Endothelial cell of umbilical vein (primary cell): ENCODE measurements around the gene ATG13. TPM values are rescaled to one million over a fixed set of nuclear protein-coding genes. Genes with fewer than 3 reads are reported as not detected.

Source experiments
- BruUV-seq: library from RNA; stranded (reverse); fragments of 400-500 nt; replicated peaks from 2 replicates; lab custom pipeline; 2021; lab: Mats Ljungman, UMichigan
- CTCF ChIA-PET: fragments of 300-600, 350-600 bp; sonication (Branson Sonifier 250); formaldehyde crosslinking; loops from one replicate; lab custom pipeline; 2021; ENCODE audit warnings: antibody characterized with exemption, inconsistent platforms; lab: Charles Lee
- POLR2A ChIA-PET: fragments of 300-600, 350-600 bp; sonication (Branson Sonifier 250); formaldehyde crosslinking; loops from one replicate; lab custom pipeline; 2021; ENCODE audit warnings: antibody characterized with exemption, inconsistent platforms; lab: Charles Lee
- DNase-seq: peaks from one replicate; pipeline ENCODE4 v3.0.0-alpha.2; 2011; ENCODE audit warnings: low read depth, low spot score
- FAIRE-seq: peaks from 2 replicates; lab custom pipeline; 2011; peaks lifted over from hg19 to GRCh38; lab: Jason Lieb, UNC
- H2AFZ ChIP-seq: 2 replicates; pipeline ENCODE4 v1.6.0; 2012; ENCODE audit warnings: low read depth, low read length, control low read depth, inconsistent platforms
- H3K27ac ChIP-seq: 2 replicates; pipeline ENCODE4 v1.5.1; 2011; ENCODE audit warnings: low read depth, mild to moderate bottlenecking, control low read depth, low read length, moderate library complexity; ENCODE audit not compliant: insufficient read depth
- H3K27me3 ChIP-seq, 2 experiments: 2 replicates each; pipeline versions ENCODE4 v1.6.0 to v1.6.1; 2011; ENCODE audit warnings: low read length in 2 of 2, mixed read lengths in 1 of 2; ENCODE audit not compliant: control insufficient read depth in 2 of 2, insufficient read depth in 2 of 2
- H3K36me3 ChIP-seq, 2 experiments: 2 replicates in 1 of 2; 3 replicates in 1 of 2; pipeline ENCODE4 v1.5.1; 2011; ENCODE audit warnings: low read length in 2 of 2, mild to moderate bottlenecking in 1 of 2, moderate library complexity in 1 of 2; ENCODE audit not compliant: control insufficient read depth in 2 of 2, insufficient read depth in 2 of 2; ENCODE audit errors: extremely low read depth in 1 of 2
- H3K4me1 ChIP-seq: 3 replicates; pipeline ENCODE4 v1.5.1; 2011; ENCODE audit warnings: mild to moderate bottlenecking, low read length; ENCODE audit not compliant: control insufficient read depth, insufficient read depth; ENCODE audit errors: extremely low read depth
- H3K4me2 ChIP-seq: 2 replicates; pipeline ENCODE4 v1.6.1; 2011; ENCODE audit warnings: low read length, control low read depth, mixed read lengths; ENCODE audit not compliant: insufficient read depth
- H3K4me3 ChIP-seq, 3 experiments: fragments of 200-600 bp in 1 of 3; sonication (generic), shearing (Covaris generic) in 1 of 3; replicated peaks in 1 of 3; 2 replicates each; pipeline ENCODE4 v1.5.1; 2011 to 2016; ENCODE audit warnings: control low read depth in 3 of 3, low read length in 3 of 3, mild to moderate bottlenecking in 2 of 3, inconsistent platforms in 1 of 3, low read depth in 1 of 3, moderate library complexity in 1 of 3; ENCODE audit not compliant: insufficient read depth in 1 of 3
- H3K79me2 ChIP-seq: 2 replicates; pipeline ENCODE4 v1.6.0; 2012; ENCODE audit warnings: low read length, inconsistent platforms; ENCODE audit not compliant: control insufficient read depth, insufficient read depth
- H3K9ac ChIP-seq: replicated peaks from 2 replicates; pipeline ENCODE3; 2011; ENCODE audit warnings: low read length, control low read depth; ENCODE audit not compliant: insufficient read depth; ENCODE audit errors: extremely low read depth
- H3K9me1 ChIP-seq: replicated peaks from 3 replicates; pipeline ENCODE4 v1.6.0; 2011; ENCODE audit warnings: mild to moderate bottlenecking, low read length; ENCODE audit not compliant: control insufficient read depth, insufficient read depth; ENCODE audit errors: extremely low read depth
- H3K9me3 ChIP-seq: replicated peaks from 2 replicates; pipeline ENCODE4 v1.5.1; 2012; ENCODE audit warnings: low read length, inconsistent platforms; ENCODE audit not compliant: control insufficient read depth, insufficient read depth
- H4K20me1 ChIP-seq: replicated peaks from 2 replicates; pipeline ENCODE3; 2011; ENCODE audit warnings: mild to moderate bottlenecking, low read length; ENCODE audit not compliant: control insufficient read depth, insufficient read depth; ENCODE audit errors: extremely low read depth
- CTCF ChIP-seq, 2 donors: IDR thresholded peaks; 1 replicate in 1 of 2; 2 replicates in 1 of 2; pipeline ENCODE4 v1.5.1; 2011; ENCODE audit warnings: low read length in 2 of 2, mild to moderate bottlenecking in 2 of 2, moderate library complexity in 2 of 2, control low read depth in 1 of 2, inconsistent platforms in 1 of 2, low read depth in 1 of 2; ENCODE audit not compliant: insufficient read depth in 1 of 2; ENCODE audit errors: extremely low read depth in 1 of 2
- EZH2 ChIP-seq: IDR thresholded peaks from 2 replicates; pipeline ENCODE4 v1.6.1; 2012; ENCODE audit warnings: borderline replicate concordance, low read depth, mild to moderate bottlenecking, moderate library complexity, low read length, inconsistent platforms; ENCODE audit not compliant: severe bottlenecking
- FOS ChIP-seq: IDR thresholded peaks from 2 replicates; pipeline ENCODE4 v1.6.1; 2011; ENCODE audit warnings: mild to moderate bottlenecking, low read length, moderate library complexity, borderline replicate concordance; ENCODE audit not compliant: insufficient read depth
- GATA2 ChIP-seq: IDR thresholded peaks from 2 replicates; pipeline ENCODE4 v1.7.0; 2011; ENCODE audit warnings: low read depth, mild to moderate bottlenecking, moderate library complexity, mixed read lengths, low read length; ENCODE audit not compliant: insufficient read length, insufficient read depth
- JUN ChIP-seq: IDR thresholded peaks from 2 replicates; pipeline ENCODE4 v1.6.1; 2011; ENCODE audit warnings: borderline replicate concordance, low read depth; ENCODE audit not compliant: insufficient read length, insufficient read depth
- MAX ChIP-seq: IDR thresholded peaks from 2 replicates; pipeline ENCODE4 v1.6.1; 2011; ENCODE audit not compliant: insufficient read depth, insufficient read length
- MYC ChIP-seq: IDR thresholded peaks from one replicate; pipeline ENCODE4 v1.6.1; 2011; ENCODE audit warnings: mild to moderate bottlenecking, low read depth, low read length
- POLR2A ChIP-seq: IDR thresholded peaks from 2 replicates; pipeline ENCODE4 v1.6.1; 2012; ENCODE audit warnings: low read depth, mild to moderate bottlenecking, control low read depth, low read length
- POLR2AphosphoS5 ChIP-seq: IDR thresholded peaks from 2 replicates; pipeline ENCODE4 v1.6.1; 2012; ENCODE audit warnings: low read depth, mild to moderate bottlenecking, control low read depth, low read length, moderate library complexity; ENCODE audit not compliant: insufficient read depth
- dilution Hi-C: fragments of 300-500 bp; cut with MboI; formaldehyde crosslinking; loops from one replicate; pipeline ENCODE4 v1.15.0; 2019; ENCODE audit warnings: low sequenced_read_pairs; ENCODE audit not compliant: extremely low pct_ligation_motif_present
- intact Hi-C: fragments of 100-400 bp; cut with micrococcal nuclease; formaldehyde crosslinking; loops from one replicate; pipeline ENCODE4 v1.10.0; 2022
- polyA plus RNA-seq, 4 experiments: library from polyadenylated mRNA; depleted of rRNA in 3 of 4; stranded (reverse) in 3 of 4; unstranded in 1 of 4; fragments of >200 nt; gene quantifications; 2 replicates each; pipeline versions ENCODE4 v1.2.1 to v1.2.3, GENCODE V29; 2011 to 2012; ENCODE audit warnings: missing spikeins in 1 of 4
- total RNA-seq: library from RNA; stranded (reverse); gene quantifications from 2 replicates; pipeline ENCODE4 v1.2.3, GENCODE V29; 2021

Gene ATG13
- total and polyA plus RNA-seq, 2 donors (not counting 3 experiments of a cell fraction or from before 2014, with no cell fraction given), result 60.1 to 66.5 TPM

- no peak overlapping the region for H2AFZ ChIP-seq
Measured at GRCh38 chr11:46724088-46724487, 106.7 kb downstream of the ATG13 start.

More at GRCh38 chr11:46724088-46724487, 106.7 kb downstream of the ATG13 start:
- Histone ChIP-seq H4K20me1 (no peaks in the 10 kb centered on the region), H3K9me3 (no peaks in the 10 kb centered on the region), H3K27ac (no peak overlapping the region), H3K27me3 (no peaks in the 10 kb centered on the region), H3K9ac (no peak overlapping the region), H3K4me3 (no peak overlapping the region), H3K36me3 (no peaks in the 10 kb centered on the region), H3K79me2 (no peaks in the 10 kb centered on the region), H3K9me1 (no peaks in the 10 kb centered on the region), H3K4me1 (no peaks in the 10 kb centered on the region), H3K4me2 (no peak overlapping the region)
- intact Hi-C loops (no loop called here), dilution Hi-C loops (no loop called here)
- POLR2A ChIA-PET, result no interaction called here
- no TSS peak for BruUV-seq
- no peak for DNase-seq
- TF ChIP-seq CTCF (IDR thresholded peaks at IDR 0.05; ENCODE audit: extremely low read depth in 1 of 2, insufficient read depth in 1 of 2, low read depth in 1 of 2, low read length in 2 of 2) (no peak), POLR2AphosphoS5 (no peak), EZH2 (no peak), MYC (no peak), MAX (no peak), GATA2 (no peak), POLR2A (no peak), JUN (no peak), FOS (no peak)
- FAIRE-seq, result no peak
- CTCF ChIA-PET, result no interaction called here

Other genes starting within 250 kb of the ATG13 start
- 331 and 336 TPM in 2 replicates for gene MDK, start 235.9 kb upstream of the ATG13 start, total RNA-seq
- gene MDK, start 235.9 kb upstream of the ATG13 start, polyA plus RNA-seq, result 893 and 985 TPM in 2 replicates
- 0.22 TPM in 1 of 2 replicates, not detected in the other for gene CHRM4, start 225.8 kb upstream of the ATG13 start, total RNA-seq
- gene CHRM4, start 225.8 kb upstream of the ATG13 start, polyA plus RNA-seq, result 0.04 and 0.13 TPM in 2 replicates
- 26.5 and 32.4 TPM in 2 replicates for gene AMBRA1, start 23.5 kb upstream of the ATG13 start, total RNA-seq
- 14.4 and 18.4 TPM in 2 replicates for gene AMBRA1, start 23.5 kb upstream of the ATG13 start, polyA plus RNA-seq
- gene HARBI1, start 326 bp upstream of the ATG13 start, total RNA-seq, result 3.2 and 4.7 TPM in 2 replicates
- gene HARBI1, start 326 bp upstream of the ATG13 start, polyA plus RNA-seq, result 2.7 and 3.1 TPM in 2 replicates
- gene ARHGAP1, start 83.1 kb downstream of the ATG13 start, total RNA-seq, result 58.2 and 63.4 TPM in 2 replicates
- 30.9 and 31.0 TPM in 2 replicates for gene ARHGAP1, start 83.1 kb downstream of the ATG13 start, polyA plus RNA-seq
- gene ZNF408, start 83.5 kb downstream of the ATG13 start, total RNA-seq, result 10.3 and 10.9 TPM in 2 replicates
- gene ZNF408, start 83.5 kb downstream of the ATG13 start, polyA plus RNA-seq, result 7.8 and 11.0 TPM in 2 replicates
- gene F2, start 101.7 kb downstream of the ATG13 start, total RNA-seq, result not detected in 2 replicates
- gene F2, start 101.7 kb downstream of the ATG13 start, polyA plus RNA-seq, result 0.04 and 0.10 TPM in 2 replicates
- gene CKAP5, start 228.7 kb downstream of the ATG13 start, total RNA-seq, result 138 and 140 TPM in 2 replicates
- gene CKAP5, start 228.7 kb downstream of the ATG13 start, polyA plus RNA-seq, result 47.4 and 50.1 TPM in 2 replicates